Measurements from ENCODE around the gene PITX3. TPM values are rescaled to one million over a fixed set of nuclear protein-coding genes. Genes with fewer than 3 reads are reported as not detected.

Gene PITX3
- polyA plus RNA-seq, 3 donors: not detected

GRCh38 chr10:102243309-102243708 lies 2.0 kb upstream of the PITX3 start:
- H3K27me3 Mint-ChIP-seq (ENCODE audit: low read depth in 3 of 3): peaks cover 40 to 45% (median 45%) of the 10 kb centered on the region in 3 donors
- H3K4me3 Mint-ChIP-seq: no peak overlapping the region
- Histone ChIP-seq H3K9ac (ENCODE audit: insufficient read depth, low read length, poor library complexity, severe bottlenecking) (no peak overlapping the region), H3K27me3 (ENCODE audit: control insufficient read depth in 2 of 2, insufficient read depth in 2 of 2, low read length in 2 of 2) (peaks cover 27 to 42% of the 10 kb centered on the region in 2 donors), H3K79me2 (ENCODE audit: insufficient read depth, low read length) (peaks cover 30% of the 10 kb centered on the region), H3K27ac (ENCODE audit: low read depth in 1 of 2, low read length in 2 of 2) (no peak overlapping the region), H3K4me3 (replicated peaks in 1 of 3; ENCODE audit: low read depth in 2 of 3, low read length in 3 of 3) (no peak overlapping the region), H3K36me3 (replicated peaks in 1 of 2; ENCODE audit: control insufficient read depth in 1 of 2, insufficient read depth in 2 of 2, low read length in 2 of 2) (no peaks in the 10 kb centered on the region), H2AFZ (ENCODE audit: insufficient read depth, low read depth, low read length, poor library complexity, severe bottlenecking) (no peak overlapping the region), H4K20me1 (ENCODE audit: insufficient read depth, low read length) (peaks cover 28% of the 10 kb centered on the region), H3K9me3 (replicated peaks in 1 of 2; ENCODE audit: control insufficient read depth in 1 of 2, insufficient read depth in 1 of 2, low read length in 2 of 2) (peaks cover 0 to 18% of the 10 kb centered on the region in 2 donors), H3K4me1 (ENCODE audit: control insufficient read depth in 1 of 2, insufficient read depth in 2 of 2, low read length in 2 of 2) (peaks cover 44 to 53% of the 10 kb centered on the region in 2 donors), H3K4me2 (replicated peaks; ENCODE audit: extremely low read depth, low read length, poor library complexity, severe bottlenecking) (no peak overlapping the region)
- intact Hi-C loops (cut with micrococcal nuclease): no loop called here
- peaks cover 48% of the 10 kb centered on the region for H3K4me1 Mint-ChIP-seq
- WGBS (ENCODE audit: insufficient coverage): 100% methylated on average over 1 of the region's 2 CpGs
- no peak for TF ChIP-seq CTCF (IDR thresholded peaks at IDR 0.05)
- H3K27ac Mint-ChIP-seq: no peak overlapping the region
- no peak for DNase-seq
- peaks cover 4 to 7% of the 10 kb centered on the region in 2 donors for H3K36me3 Mint-ChIP-seq
- peaks cover 0 to 16% (median 12%) of the 10 kb centered on the region in 7 donors for H3K9me3 Mint-ChIP-seq

- peak overlapping the region; percentile 78 to 98 for H3K4me3 Mint-ChIP-seq
- H3K79me2 ChIP-seq (ENCODE audit: insufficient read depth, low read length): peaks cover 18% of the 10 kb centered on the region
- H3K9ac ChIP-seq (ENCODE audit: insufficient read depth, low read length, poor library complexity, severe bottlenecking): no peak overlapping the region
- peaks cover 31 to 52% of the 10 kb centered on the region in 2 donors for H3K27me3 ChIP-seq (ENCODE audit: control insufficient read depth in 2 of 2, insufficient read depth in 2 of 2, low read length in 2 of 2)
- H3K4me1 Mint-ChIP-seq: peaks cover 37% of the 10 kb centered on the region
- H3K27ac ChIP-seq (ENCODE audit: low read depth in 1 of 2, low read length in 2 of 2): no peak overlapping the region
- H2AFZ ChIP-seq (ENCODE audit: insufficient read depth, low read depth, low read length, poor library complexity, severe bottlenecking): peak overlapping the region; percentile 51
- peaks cover 4 to 7% of the 10 kb centered on the region in 2 donors for H3K36me3 Mint-ChIP-seq
- peaks cover 16% of the 10 kb centered on the region for H4K20me1 ChIP-seq (ENCODE audit: insufficient read depth, low read length)
- no peaks in the 10 kb centered on the region for H3K36me3 ChIP-seq (replicated peaks in 1 of 2; ENCODE audit: control insufficient read depth in 1 of 2, insufficient read depth in 2 of 2, low read length in 2 of 2)
- H3K9me3 Mint-ChIP-seq: peaks cover 0 to 16% (median 12%) of the 10 kb centered on the region in 7 donors
- intact Hi-C loops (cut with micrococcal nuclease): no loop called here
- WGBS (ENCODE audit: insufficient coverage): 17% methylated on average over 5 of the region's 7 CpGs
- peak overlapping the region in 2 of 3 experiments; percentile 32 to 74 for H3K4me3 ChIP-seq (replicated peaks in 1 of 3; ENCODE audit: low read depth in 2 of 3, low read length in 3 of 3)
- TF ChIP-seq CTCF (IDR thresholded peaks at IDR 0.05): no peak
- H3K4me2 ChIP-seq (replicated peaks; ENCODE audit: extremely low read depth, low read length, poor library complexity, severe bottlenecking): peak overlapping the region; percentile 90
- DNase-seq: no peak
- H3K4me1 ChIP-seq (ENCODE audit: control insufficient read depth in 1 of 2, insufficient read depth in 2 of 2, low read length in 2 of 2): peaks cover 35 to 43% of the 10 kb centered on the region in 2 donors
- H3K9me3 ChIP-seq (replicated peaks in 1 of 2; ENCODE audit: control insufficient read depth in 1 of 2, insufficient read depth in 1 of 2, low read length in 2 of 2): peaks cover 0 to 18% of the 10 kb centered on the region in 2 donors
- H3K27me3 Mint-ChIP-seq (ENCODE audit: low read depth in 3 of 3): peaks cover 48 to 55% (median 49%) of the 10 kb centered on the region in 3 donors
- H3K27ac Mint-ChIP-seq: peak overlapping the region in 2 of 7 donors; percentile 37 to 59
Observed at GRCh38 chr10:102242118-102242485, 790 bp upstream of the PITX3 start.

Measured in CD14-positive monocyte (primary cell).